Measurements from ENCODE around the gene ELMO1. TPM values are rescaled to one million over a fixed set of nuclear protein-coding genes. Genes with fewer than 3 reads are reported as not detected.

ELMO1 gene
- polyA plus RNA-seq, 1 donor (not counting 4 experiments of a cell fraction or from before 2014, with no cell fraction given): not detected

GRCh38 chr7:37452346-37452745 lies 3.7 kb upstream of the ELMO1 start:
- Histone ChIP-seq H3K4me3 (ENCODE audit: control insufficient read depth in 2 of 3, extremely low read depth in 1 of 3, insufficient read depth in 2 of 3, low read depth in 1 of 3, low read length in 3 of 3) (no peak overlapping the region), H3K27me3 (ENCODE audit: control insufficient read depth, extremely low read depth, insufficient read depth, low read length) (peaks cover 24% of the 10 kb centered on the region), H3K36me3 (ENCODE audit: control insufficient read depth in 2 of 2, extremely low read depth in 1 of 2, insufficient read depth in 2 of 2, low read length in 2 of 2) (no peaks in the 10 kb centered on the region), H4K20me1 (ENCODE audit: control insufficient read depth, extremely low read depth, insufficient read depth, low read length) (no peaks in the 10 kb centered on the region), H3K9me3 (ENCODE audit: control insufficient read depth, low read depth, low read length) (no peaks in the 10 kb centered on the region), H3K9ac (ENCODE audit: control insufficient read depth, extremely low read depth, insufficient read depth, low read length) (no peak overlapping the region), H2AFZ (ENCODE audit: control insufficient read depth, low read length) (no peak overlapping the region), H3K4me1 (ENCODE audit: control insufficient read depth, extremely low read depth, insufficient read depth, low read length) (no peaks in the 10 kb centered on the region), H3K27ac (ENCODE audit: control insufficient read depth, insufficient read depth, low read length) (no peak overlapping the region), H3K4me2 (ENCODE audit: control insufficient read depth, extremely low read depth, insufficient read depth, low read depth, low read length) (no peak overlapping the region), H3K9me1 (ENCODE audit: control insufficient read depth, extremely low read depth, insufficient read depth, low read length) (no peaks in the 10 kb centered on the region), H3K79me2 (ENCODE audit: control insufficient read depth, insufficient read depth, low read length) (no peaks in the 10 kb centered on the region)
- TF ChIP-seq CTCF (optimal IDR thresholded peaks at IDR 0.05 in 1 of 3, IDR thresholded peaks at IDR 0.05 in 1 of 3, conservative IDR thresholded peaks at IDR 0.05 in 1 of 3; ENCODE audit: extremely low read depth in 1 of 3, insufficient read depth in 2 of 3, low read length in 3 of 3) (no peak), EZH2 (IDR thresholded peaks at IDR 0.05; ENCODE audit: low read length) (no peak)
- no peak for DNase-seq (ENCODE audit: low read depth, low spot score)
- FAIRE-seq: no peak
- dilution Hi-C loops (cut with MboI; ENCODE audit: extremely low pct_ligation_motif_present, low sequenced_read_pairs): no loop called here

GRCh38 chr7:37450035-37450434 lies 1.4 kb upstream of the ELMO1 start:
- Histone ChIP-seq H4K20me1 (ENCODE audit: control insufficient read depth, extremely low read depth, insufficient read depth, low read length) (no peaks in the 10 kb centered on the region), H3K9me1 (ENCODE audit: control insufficient read depth, extremely low read depth, insufficient read depth, low read length) (no peaks in the 10 kb centered on the region), H3K36me3 (ENCODE audit: control insufficient read depth in 2 of 2, extremely low read depth in 1 of 2, insufficient read depth in 2 of 2, low read length in 2 of 2) (no peaks in the 10 kb centered on the region), H3K79me2 (ENCODE audit: control insufficient read depth, insufficient read depth, low read length) (no peaks in the 10 kb centered on the region), H3K27me3 (ENCODE audit: control insufficient read depth, extremely low read depth, insufficient read depth, low read length) (peaks cover 29% of the 10 kb centered on the region), H3K9ac (ENCODE audit: control insufficient read depth, extremely low read depth, insufficient read depth, low read length) (no peak overlapping the region), H3K9me3 (ENCODE audit: control insufficient read depth, low read depth, low read length) (no peaks in the 10 kb centered on the region), H3K4me2 (ENCODE audit: control insufficient read depth, extremely low read depth, insufficient read depth, low read depth, low read length) (no peak overlapping the region), H3K4me1 (ENCODE audit: control insufficient read depth, extremely low read depth, insufficient read depth, low read length) (no peaks in the 10 kb centered on the region), H3K4me3 (ENCODE audit: control insufficient read depth in 2 of 3, extremely low read depth in 1 of 3, insufficient read depth in 2 of 3, low read depth in 1 of 3, low read length in 3 of 3) (no peak overlapping the region), H2AFZ (ENCODE audit: control insufficient read depth, low read length) (no peak overlapping the region), H3K27ac (ENCODE audit: control insufficient read depth, insufficient read depth, low read length) (no peak overlapping the region)
- FAIRE-seq (no peak), DNase-seq (ENCODE audit: low read depth, low spot score) (no peak)
- dilution Hi-C loops (cut with MboI; ENCODE audit: extremely low pct_ligation_motif_present, low sequenced_read_pairs): no loop called here
- TF ChIP-seq EZH2 (IDR thresholded peaks at IDR 0.05; ENCODE audit: low read length): no peak
- TF ChIP-seq CTCF (optimal IDR thresholded peaks at IDR 0.05 in 1 of 3, IDR thresholded peaks at IDR 0.05 in 1 of 3, conservative IDR thresholded peaks at IDR 0.05 in 1 of 3; ENCODE audit: extremely low read depth in 1 of 3, insufficient read depth in 2 of 3, low read length in 3 of 3): no peak

Data from keratinocyte (primary cell).